ENCODE measurements around the gene ZNF813.

ZNF813 gene

DNA sequence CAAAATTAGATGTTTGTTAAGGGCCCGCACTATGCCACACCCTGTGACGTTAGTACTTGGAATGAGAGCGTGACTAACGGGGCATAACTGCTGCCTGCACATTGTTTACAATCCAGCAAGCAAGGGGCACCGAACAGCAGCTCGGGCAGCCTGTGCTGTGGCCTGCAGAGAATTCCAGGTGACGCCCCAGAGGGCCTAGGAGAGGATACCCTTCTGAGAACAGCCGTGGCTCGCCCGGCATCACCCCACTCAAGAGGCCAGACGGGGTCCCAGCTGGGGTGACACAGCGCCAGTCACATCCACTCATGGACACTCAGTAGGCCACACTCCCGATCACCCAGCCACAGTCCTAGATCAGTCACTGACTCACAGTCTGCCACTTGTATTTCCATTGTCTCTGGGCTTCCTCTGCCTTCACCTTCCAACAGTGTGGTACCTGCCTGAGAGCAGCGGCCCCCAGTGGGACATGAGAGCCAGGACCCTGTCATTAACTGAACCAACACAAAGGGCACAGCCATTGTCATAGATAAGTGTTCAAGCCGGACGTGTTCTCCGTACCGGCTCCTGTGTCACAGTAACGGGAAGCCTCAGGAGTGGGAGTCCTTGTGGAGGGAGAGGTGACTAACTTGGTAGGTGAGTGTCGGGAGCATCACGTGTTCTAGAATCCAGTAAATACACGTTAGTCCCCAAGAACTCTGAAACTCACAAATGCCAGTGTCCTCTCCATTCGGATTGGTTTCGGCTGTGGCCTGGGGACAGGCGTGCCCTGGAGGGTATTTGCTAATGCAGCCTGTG lies 77.9 kb downstream of the ZNF813 start:
- no CpG with 5 or more reads among the region's 25 CpGs for WGBS (ENCODE audit: extremely low coverage, insufficient coverage, low lambda C conversion rate)
- no peak overlapping the region for H3K27ac ChIP-seq (ENCODE audit: low read depth, low read length)

More for the DNA sequence above, 77.9 kb downstream of the ZNF813 start:
- H4K8ac ChIP-seq (ENCODE audit: low read depth, low read length), result no peak overlapping the region
- H3K23ac ChIP-seq (ENCODE audit: low read length), result no peak overlapping the region
- H3K4me2 ChIP-seq (ENCODE audit: low read length), result no peak overlapping the region
- no peaks in the 10 kb centered on the region for H3K79me2 ChIP-seq (ENCODE audit: control insufficient read depth, insufficient read depth, low read length)
- no peak overlapping the region for H3K4ac ChIP-seq (ENCODE audit: low read depth, low read length)
- no peak overlapping the region for H3K18ac ChIP-seq (ENCODE audit: low read length)
- no peak overlapping the region for H3K4me3 ChIP-seq (ENCODE audit: low read length)
- peak; percentile 13 for DNase-seq
- H3K56ac ChIP-seq (ENCODE audit: low read length), result no peak overlapping the region
- no peaks in the 10 kb centered on the region for H3K27me3 ChIP-seq (ENCODE audit: insufficient read depth, low read length, poor library complexity)
- H3K36me3 ChIP-seq (ENCODE audit: control insufficient read depth, insufficient read depth, low read length), result peaks cover 5% of the 10 kb centered on the region
- H4K5ac ChIP-seq (ENCODE audit: low read length), result no peak overlapping the region
- H2AK5ac ChIP-seq (ENCODE audit: low read length), result no peak overlapping the region
- no peaks in the 10 kb centered on the region for H3K79me1 ChIP-seq (ENCODE audit: low read length)
- H2BK15ac ChIP-seq (replicated peaks; ENCODE audit: low read depth), result no peak overlapping the region
- no peaks in the 10 kb centered on the region for H3K4me1 ChIP-seq (ENCODE audit: control insufficient read depth, low read depth, low read length)
- no peak overlapping the region for H3K9ac ChIP-seq (ENCODE audit: low read length)
- no peak overlapping the region for H2BK5ac ChIP-seq (ENCODE audit: low read length)
- no peak overlapping the region for H2BK120ac ChIP-seq (ENCODE audit: low read depth, low read length)
